Fibroblast of skin of right quadriceps (primary cell): ENCODE data around the gene PTK6.
"Not testable (repeated sequence)": the region's sequence is repeated elsewhere in the genome, so short reads cannot be mapped to it uniquely, and the experiment has no call there.

ENCODE experiments used
- DNase-seq: peaks from one replicate; pipeline ENCODE4 v3.0.0-alpha.2; 2013

Gene PTK6

GRCh38 chr20:63568986-63569949 is 32.1 kb upstream of the PTK6 start:
- no peak for DNase-seq

GRCh38 chr20:63568170-63568981 is 31.2 kb upstream of the PTK6 start:
- no peak for DNase-seq

- DNase-seq, result no peak
Measured at GRCh38 chr20:63567386-63568169, 30.4 kb upstream of the PTK6 start.

- DNase-seq, result no peak
Measured at GRCh38 chr20:63567136-63567385, 29.9 kb upstream of the PTK6 start.

- no peak for DNase-seq
Measured at GRCh38 chr20:63566395-63567135, 29.4 kb upstream of the PTK6 start.

GRCh38 chr20:63565699-63566335 is 28.6 kb upstream of the PTK6 start:
- no peak for DNase-seq

GRCh38 chr20:63565021-63565698 is 28.0 kb upstream of the PTK6 start:
- DNase-seq, result no peak

- no peak for DNase-seq
Measured at GRCh38 chr20:63564036-63564810, 27.0 kb upstream of the PTK6 start.

GRCh38 chr20:63563225-63563935 is 26.2 kb upstream of the PTK6 start:
- DNase-seq, result no peak

- DNase-seq, result no peak
Measured at GRCh38 chr20:63562461-63563224, 25.5 kb upstream of the PTK6 start.

GRCh38 chr20:63561624-63562396 is 24.6 kb upstream of the PTK6 start:
- no peak for DNase-seq

- no peak for DNase-seq
Measured at GRCh38 chr20:63560856-63561609, 23.9 kb upstream of the PTK6 start.

GRCh38 chr20:63560333-63560805 is 23.2 kb upstream of the PTK6 start:
- no peak for DNase-seq

GRCh38 chr20:63559485-63560332 is 22.5 kb upstream of the PTK6 start:
- DNase-seq, result not testable (repeated sequence)

- DNase-seq, result no peak
Measured at GRCh38 chr20:63558804-63559484, 21.8 kb upstream of the PTK6 start.

GRCh38 chr20:63557481-63557891 is 20.3 kb upstream of the PTK6 start:
- DNase-seq, result no peak
